ENCODE data around the gene POLD2.

The POLD2 gene

GRCh38 chr7:44152971-44153947 lies 29.9 kb upstream of the POLD2 start:
- DNase-seq: no peak

- no peak for DNase-seq
Observed at GRCh38 chr7:44151956-44152355, 28.6 kb upstream of the POLD2 start.

- DNase-seq: no peak
Observed at GRCh38 chr7:44150966-44151941, 27.9 kb upstream of the POLD2 start.

- no peak for DNase-seq
Observed at GRCh38 chr7:44150466-44150832, 27.1 kb upstream of the POLD2 start.

GRCh38 chr7:44149571-44150465 lies 26.5 kb upstream of the POLD2 start:
- no peak for DNase-seq

- DNase-seq: no peak
Observed at GRCh38 chr7:44148961-44149536, 25.7 kb upstream of the POLD2 start.

- no peak for DNase-seq
Observed at GRCh38 chr7:44148166-44148565, 24.8 kb upstream of the POLD2 start.

GRCh38 chr7:44147026-44147991 lies 24.0 kb upstream of the POLD2 start:
- DNase-seq: no peak

- DNase-seq: peak; percentile 79
Observed at GRCh38 chr7:44145969-44146911, 22.9 kb upstream of the POLD2 start.

GRCh38 chr7:44145479-44145968 lies 22.2 kb upstream of the POLD2 start:
- DNase-seq: peak; percentile 65

- no peak for DNase-seq
Observed at GRCh38 chr7:44144968-44145478, 21.7 kb upstream of the POLD2 start.

- DNase-seq: no peak
Observed at GRCh38 chr7:44144426-44144967, 21.1 kb upstream of the POLD2 start.

GRCh38 chr7:44143646-44144250 lies 20.4 kb upstream of the POLD2 start:
- no peak for DNase-seq

- no peak for DNase-seq
Observed at GRCh38 chr7:44142028-44142427, 18.7 kb upstream of the POLD2 start.

GRCh38 chr7:44141221-44141850 lies 18.0 kb upstream of the POLD2 start, which contains the start of gene MYL7:
TSS of gene MYL7 (minus strand) at chr7:44141332. CDS start at chr7:44141305, 27 bp downstream.
- no peak for DNase-seq

- DNase-seq: no peak
Observed at GRCh38 chr7:44140341-44140740, 17.0 kb upstream of the POLD2 start.

- no peak for DNase-seq
Observed at GRCh38 chr7:44139311-44140010, 16.1 kb upstream of the POLD2 start.
